DOHH2 (cell line): ENCODE data around the gene DNAJC21.

ENCODE experiments used
- CTCF ChIP-seq: fragments of 200-600 bp; sonication (generic); IDR thresholded peaks from one replicate; pipeline ENCODE4 v1.5.1; 2014; ENCODE audit warnings: antibody characterized with exemption, mild to moderate bottlenecking, low read depth, low read length; ENCODE audit not compliant: poor library complexity, severe bottlenecking
- EZH2phosphoT487 ChIP-seq: fragments of 200-600 bp; sonication (generic); IDR thresholded peaks from 2 replicates; pipeline ENCODE4 v1.6.1; 2017; ENCODE audit warnings: borderline replicate concordance, mild to moderate bottlenecking, antibody characterized with exemption, low read length, moderate library complexity, mixed read lengths

- TF ChIP-seq CTCF (no peak), EZH2phosphoT487 (no peak)
Observed at GRCh38 chr5:34923694-34924461, 5.5 kb upstream of the DNAJC21 start.
